MM.1S (cell line): ENCODE measurements around the gene SHISA6.

Source experiments
- DNase-seq: peaks from one replicate; pipeline ENCODE4 v3.0.0-alpha.2; 2015
- H2AFZ ChIP-seq: fragments of 300-600 bp; sonication (generic); 2 replicates; pipeline ENCODE4 v1.6.0; 2016; ENCODE audit warnings: antibody characterized with exemption, low read length
- H3F3A ChIP-seq: fragments of 300-600 bp; sonication (generic); 2 replicates; pipeline ENCODE4 v1.6.1; 2016; ENCODE audit warnings: mild to moderate bottlenecking, antibody characterized with exemption, low read length, moderate library complexity, mixed read lengths; ENCODE audit not compliant: insufficient read depth
- H3K27ac ChIP-seq: fragments of 300-600 bp; sonication (generic); 2 replicates; pipeline ENCODE4 v1.5.1; 2016; ENCODE audit warnings: mild to moderate bottlenecking, low read length
- H3K27me3 ChIP-seq: fragments of 300-600 bp; sonication (generic); replicated peaks from 2 replicates; pipeline ENCODE4 v1.6.0; 2016; ENCODE audit warnings: low read length; ENCODE audit not compliant: insufficient read depth
- H3K36me3 ChIP-seq: fragments of 300-600 bp; sonication (generic); replicated peaks from 2 replicates; pipeline ENCODE4 v1.6.1; 2016; ENCODE audit warnings: mild to moderate bottlenecking, low read length, mixed read lengths; ENCODE audit not compliant: insufficient read depth
- H3K4me1 ChIP-seq: fragments of 300-600 bp; sonication (generic); 2 replicates; pipeline ENCODE4 v1.6.1; 2016; ENCODE audit warnings: low read length, mixed read lengths
- H3K4me2 ChIP-seq: fragments of 300-600 bp; sonication (generic); 2 replicates; pipeline ENCODE4 v1.6.0; 2016; ENCODE audit warnings: low read depth, low read length
- H3K4me3 ChIP-seq: fragments of 300-600 bp; sonication (generic); 2 replicates; pipeline ENCODE4 v1.5.1; 2016; ENCODE audit warnings: low read length, mixed read lengths
- H3K79me2 ChIP-seq: fragments of 300-600 bp; sonication (generic); 2 replicates; pipeline ENCODE4 v1.6.1; 2016; ENCODE audit warnings: mixed run types, low read length, mixed read lengths
- H3K9ac ChIP-seq: fragments of 300-600 bp; sonication (generic); 2 replicates; pipeline ENCODE4 v1.6.1; 2016; ENCODE audit warnings: low read length, mixed read lengths
- H3K9me2 ChIP-seq: fragments of 300-600 bp; sonication (generic); replicated peaks from 2 replicates; pipeline ENCODE4 v1.6.1; 2016; ENCODE audit warnings: mild to moderate bottlenecking, low read length, mixed read lengths; ENCODE audit not compliant: insufficient read depth
- H3K9me3 ChIP-seq: fragments of 300-600 bp; sonication (generic); replicated peaks from 2 replicates; pipeline ENCODE4 v1.6.1; 2016; ENCODE audit warnings: mild to moderate bottlenecking, low read length, mixed read lengths; ENCODE audit not compliant: insufficient read depth
- H4K20me1 ChIP-seq: fragments of 300-600 bp; sonication (generic); 2 replicates; pipeline ENCODE4 v1.6.1; 2016; ENCODE audit warnings: mild to moderate bottlenecking, low read length, moderate library complexity, mixed read lengths; ENCODE audit not compliant: insufficient read depth
- CTCF ChIP-seq: fragments of 300-600 bp; sonication (generic); IDR thresholded peaks from 2 replicates; pipeline ENCODE4 v1.5.1; 2016; ENCODE audit warnings: antibody characterized with exemption, low read length, mixed read lengths
- EZH2 ChIP-seq: fragments of 300-600 bp; sonication (generic); optimal IDR thresholded peaks from 2 replicates; pipeline ENCODE3; 2017; ENCODE audit warnings: low read depth, mild to moderate bottlenecking, antibody characterized with exemption, low read length, mixed read lengths
- EZH2phosphoT487 ChIP-seq: fragments of 300-600 bp; sonication (generic); IDR thresholded peaks from 2 replicates; pipeline ENCODE4 v1.6.1; 2018; ENCODE audit warnings: antibody characterized with exemption, low read length

Gene SHISA6

GRCh38 chr17:11318207-11318606 lies 77.2 kb downstream of the SHISA6 start:
- H3K36me3 ChIP-seq = no peaks in the 10 kb centered on the region
- H3F3A ChIP-seq = no peaks in the 10 kb centered on the region
- no peak for DNase-seq
- H3K9ac ChIP-seq = no peak overlapping the region
- no peak overlapping the region for H3K4me3 ChIP-seq
- H3K9me3 ChIP-seq = no peaks in the 10 kb centered on the region
- no peak overlapping the region for H3K27ac ChIP-seq
- TF ChIP-seq EZH2phosphoT487 = no peak
- TF ChIP-seq CTCF = no peak
- no peak for TF ChIP-seq EZH2
- no peaks in the 10 kb centered on the region for H3K9me2 ChIP-seq
- no peaks in the 10 kb centered on the region for H3K4me1 ChIP-seq
- no peak overlapping the region for H2AFZ ChIP-seq
- H3K4me2 ChIP-seq = no peak overlapping the region
- no peaks in the 10 kb centered on the region for H3K27me3 ChIP-seq
- no peaks in the 10 kb centered on the region for H4K20me1 ChIP-seq
- H3K79me2 ChIP-seq = no peaks in the 10 kb centered on the region

- no peak overlapping the region for H2AFZ ChIP-seq
- no peak overlapping the region for H3K4me2 ChIP-seq
- no peak overlapping the region for H3K4me3 ChIP-seq
- no peaks in the 10 kb centered on the region for H4K20me1 ChIP-seq
- H3K27ac ChIP-seq = no peak overlapping the region
- H3K27me3 ChIP-seq = no peaks in the 10 kb centered on the region
- DNase-seq = no peak
- H3K9ac ChIP-seq = no peak overlapping the region
- no peaks in the 10 kb centered on the region for H3F3A ChIP-seq
- H3K4me1 ChIP-seq = no peaks in the 10 kb centered on the region
- H3K36me3 ChIP-seq = no peaks in the 10 kb centered on the region
- no peaks in the 10 kb centered on the region for H3K79me2 ChIP-seq
- TF ChIP-seq EZH2phosphoT487 (no peak), CTCF (no peak), EZH2 (no peak)
- no peaks in the 10 kb centered on the region for H3K9me2 ChIP-seq
- H3K9me3 ChIP-seq = no peaks in the 10 kb centered on the region
Observed at GRCh38 chr17:11319894-11320293, 78.9 kb downstream of the SHISA6 start.

- no peaks in the 10 kb centered on the region for H3K4me1 ChIP-seq
- H2AFZ ChIP-seq = no peak overlapping the region
- H3K9me3 ChIP-seq = no peaks in the 10 kb centered on the region
- TF ChIP-seq EZH2phosphoT487 (no peak), CTCF (no peak), EZH2 (no peak)
- no peaks in the 10 kb centered on the region for H3K27me3 ChIP-seq
- no peaks in the 10 kb centered on the region for H3F3A ChIP-seq
- no peak overlapping the region for H3K9ac ChIP-seq
- no peak for DNase-seq
- no peaks in the 10 kb centered on the region for H4K20me1 ChIP-seq
- H3K9me2 ChIP-seq = no peaks in the 10 kb centered on the region
- H3K27ac ChIP-seq = no peak overlapping the region
- H3K4me2 ChIP-seq = no peak overlapping the region
- no peaks in the 10 kb centered on the region for H3K79me2 ChIP-seq
- no peak overlapping the region for H3K4me3 ChIP-seq
- no peaks in the 10 kb centered on the region for H3K36me3 ChIP-seq
Observed at GRCh38 chr17:11324021-11324420, 83.0 kb downstream of the SHISA6 start.
